Measurements from ENCODE around the gene CLEC4F.

GRCh38 chr2:70834881-70835280 lies 14.5 kb upstream of the CLEC4F start:
- TF ChIP-seq CTCF (optimal IDR thresholded peaks at IDR 0.05 in 1 of 3, IDR thresholded peaks at IDR 0.05 in 1 of 3, conservative IDR thresholded peaks at IDR 0.05 in 1 of 3; ENCODE audit: extremely low read depth in 1 of 3, insufficient read depth in 2 of 3, low read length in 3 of 3) = no peak
- TF ChIP-seq EZH2 (IDR thresholded peaks at IDR 0.05; ENCODE audit: low read length) = no peak
